Body of pancreas (tissue), 4 donors: ENCODE data around the gene ME3. TPM values are rescaled to one million over a fixed set of nuclear protein-coding genes. Genes with fewer than 3 reads are reported as not detected.

Experiments used
- ATAC-seq: fragments of 150-250 bp; one replicate; pipeline ENCODE4 v1.9.1; 2016
- DNase-seq, 4 donors: peaks; one replicate each; pipeline ENCODE4 v3.0.0-alpha.2; 2019
- H3K27ac ChIP-seq, 4 donors: fragments of 200-600 bp; sonication (generic); 1 replicate in 3 of 4; 2 replicates in 1 of 4; pipeline versions ENCODE4 v1.5.1 to v1.6.1; 2016 to 2019; ENCODE audit warnings: mild to moderate bottlenecking in 1 of 4, mixed read lengths in 1 of 4, moderate library complexity in 1 of 4
- H3K27me3 ChIP-seq, 2 donors: fragments of 200-600 bp; sonication (generic); one replicate each; pipeline ENCODE4 v1.6.0; 2016; ENCODE audit warnings: mild to moderate bottlenecking in 1 of 2
- H3K36me3 ChIP-seq, 2 donors: fragments of 200-600 bp; sonication (generic); replicated peaks in 1 of 2; 2 replicates each; pipeline ENCODE4 v1.5.1; 2016; ENCODE audit warnings: low read depth in 2 of 2; ENCODE audit not compliant: insufficient read depth in 1 of 2
- H3K4me1 ChIP-seq: fragments of 200-600 bp; sonication (generic); one replicate; pipeline ENCODE4 v1.6.0; 2016
- H3K4me3 ChIP-seq, 2 donors: fragments of 200-600 bp; sonication (generic); 1 replicate in 1 of 2; 2 replicates in 1 of 2; pipeline ENCODE4 v1.5.1; 2016 to 2019
- H3K9me3 ChIP-seq, 3 donors: fragments of 200-600 bp; sonication (generic); 1 replicate in 2 of 3; 2 replicates in 1 of 3; pipeline ENCODE4 v1.5.1; 2016
- POLR2A ChIP-seq, 3 donors: fragments of 450-650 bp; IDR thresholded peaks; one replicate each; pipeline ENCODE4 v1.6.1; 2016; ENCODE audit warnings: antibody characterized with exemption in 3 of 3, mild to moderate bottlenecking in 2 of 3
- WGBS, 2 donors: methylation state at CpG; one replicate each; pipeline ENCODE4 v1.1.5; 2017; 5-methylcytosine and 5-hydroxymethylcytosine counted together
- intact Hi-C: fragments of 100-400 bp; cut with DNase I; formaldehyde crosslinking; loops from one replicate; pipeline ENCODE4 v1.15.1; 2023
- total RNA-seq, 2 donors: library from RNA; depleted of rRNA; stranded (reverse); fragments of >200 nt; gene quantifications; one replicate each; pipeline ENCODE4 v1.1.0, GENCODE V29; 2016
- TF ChIP-seq, protein P1 (sequence below), 7 experiments: fragments of 450-650 bp in 4 of 7; fragments of 200-600 bp in 3 of 7; sonication (generic) in 3 of 7; IDR thresholded peaks; one replicate each; pipeline ENCODE4 v1.5.1; 2016 to 2019; ENCODE audit warnings: antibody characterized with exemption in 7 of 7

ME3 gene
- total RNA-seq: 10 to 100 TPM; 20.8 to 54.7 TPM

DNA sequence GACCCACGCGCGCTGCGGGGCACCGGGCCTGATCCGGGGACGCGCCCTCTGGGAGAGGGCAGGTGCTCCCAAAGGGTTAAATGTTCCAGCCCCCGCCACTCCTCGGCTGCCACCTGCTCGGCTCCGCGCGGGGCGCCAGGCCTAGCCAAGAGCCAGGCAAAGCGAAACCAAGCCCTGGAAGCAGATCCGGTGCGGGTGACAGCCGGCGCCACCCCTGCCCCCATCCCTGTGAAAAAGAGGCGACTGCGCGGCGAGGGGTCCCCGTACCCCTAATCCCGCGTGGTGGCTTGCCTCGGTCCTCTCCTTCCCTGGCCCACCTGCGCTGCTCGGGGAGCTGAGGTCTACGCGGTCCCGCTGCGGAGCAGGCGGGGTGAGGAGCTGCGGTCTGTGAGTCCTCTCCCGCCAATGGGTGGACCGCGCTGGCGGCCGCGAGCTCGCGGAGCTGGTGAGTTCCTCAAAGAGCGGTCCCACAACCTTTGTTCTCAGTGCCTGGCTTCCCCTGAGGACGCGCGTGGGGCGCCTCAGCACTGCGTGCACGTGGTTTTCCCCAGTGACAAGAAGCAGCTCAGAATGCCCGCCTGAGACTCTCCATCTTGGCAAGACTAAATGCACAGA is at the start of gene ME3:
Gene ME3, minus strand, starts transcription at position 610 of the 615 bp plus-strand sequence.
- intact Hi-C loops: no loop called here
- peak; percentile 76 to 84 (median 78) for DNase-seq
- Histone ChIP-seq H3K4me1 (peaks cover 47% of the 10 kb centered on the region), H3K27me3 (no peaks in the 10 kb centered on the region), H3K9me3 (no peaks in the 10 kb centered on the region), H3K36me3 (no peaks in the 10 kb centered on the region), H3K27ac (peak within 1 kb of the TSS; percentile 79 to 95 (median 84)), H3K4me3 (peak within 1 kb of the TSS; percentile 21 to 77)
- 0% methylated on average over 14 to 52 of the region's 52 CpGs for WGBS, 2 donors
- ATAC-seq: peak; percentile 90
- TF ChIP-seq, protein P1, sequence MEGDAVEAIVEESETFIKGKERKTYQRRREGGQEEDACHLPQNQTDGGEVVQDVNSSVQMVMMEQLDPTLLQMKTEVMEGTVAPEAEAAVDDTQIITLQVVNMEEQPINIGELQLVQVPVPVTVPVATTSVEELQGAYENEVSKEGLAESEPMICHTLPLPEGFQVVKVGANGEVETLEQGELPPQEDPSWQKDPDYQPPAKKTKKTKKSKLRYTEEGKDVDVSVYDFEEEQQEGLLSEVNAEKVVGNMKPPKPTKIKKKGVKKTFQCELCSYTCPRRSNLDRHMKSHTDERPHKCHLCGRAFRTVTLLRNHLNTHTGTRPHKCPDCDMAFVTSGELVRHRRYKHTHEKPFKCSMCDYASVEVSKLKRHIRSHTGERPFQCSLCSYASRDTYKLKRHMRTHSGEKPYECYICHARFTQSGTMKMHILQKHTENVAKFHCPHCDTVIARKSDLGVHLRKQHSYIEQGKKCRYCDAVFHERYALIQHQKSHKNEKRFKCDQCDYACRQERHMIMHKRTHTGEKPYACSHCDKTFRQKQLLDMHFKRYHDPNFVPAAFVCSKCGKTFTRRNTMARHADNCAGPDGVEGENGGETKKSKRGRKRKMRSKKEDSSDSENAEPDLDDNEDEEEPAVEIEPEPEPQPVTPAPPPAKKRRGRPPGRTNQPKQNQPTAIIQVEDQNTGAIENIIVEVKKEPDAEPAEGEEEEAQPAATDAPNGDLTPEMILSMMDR (IDR thresholded peaks at IDR 0.05): peak in 3 of 7 experiments; percentile 1 to 8 (median 2)
- peak; percentile 39 to 71 (median 62) for TF ChIP-seq POLR2A (IDR thresholded peaks at IDR 0.05)

DNA sequence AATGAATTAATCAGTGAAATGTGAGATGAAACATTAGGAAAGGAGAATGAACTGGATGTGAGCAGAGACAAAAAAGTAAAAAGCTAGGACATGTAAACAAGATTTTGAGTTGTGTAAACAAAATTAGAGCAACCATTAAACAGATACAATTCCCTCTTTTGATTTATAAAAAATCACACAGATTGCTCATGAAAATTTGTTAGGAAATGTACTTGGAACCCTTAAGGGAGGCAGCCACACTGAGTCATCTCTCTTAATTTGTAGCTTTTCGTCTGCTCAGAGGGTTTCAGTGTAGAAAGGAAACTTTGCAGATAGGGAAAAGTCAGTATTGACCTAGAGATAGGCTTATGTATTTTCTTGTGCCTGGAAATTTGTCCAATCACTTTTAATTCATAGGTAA is 49.6 kb upstream of the ME3 start:
- ATAC-seq: no peak
- no peak overlapping the region for H3K27ac ChIP-seq
- TF ChIP-seq POLR2A (IDR thresholded peaks at IDR 0.05): no peak
- TF ChIP-seq, protein P1 (IDR thresholded peaks at IDR 0.05): no peak

DNA sequence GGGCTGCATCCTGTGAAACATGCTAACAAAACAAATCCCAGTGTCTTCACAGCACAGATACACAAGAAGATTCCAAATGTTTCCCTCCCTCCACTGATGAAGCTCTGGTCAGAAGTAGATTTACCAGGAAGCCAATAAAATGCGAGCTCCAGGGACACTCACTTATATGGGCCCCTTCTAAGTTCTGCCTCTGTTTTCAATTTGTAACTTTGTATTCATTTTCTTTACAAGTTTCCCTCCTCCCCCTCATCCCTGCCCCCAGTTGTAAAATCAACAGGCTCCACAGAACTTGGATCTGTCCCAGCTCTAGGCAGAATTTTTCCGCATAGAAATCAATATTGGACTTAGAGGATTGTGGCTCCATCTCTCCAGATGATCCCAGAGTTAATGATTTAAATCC is 48.1 kb upstream of the ME3 start:
- Histone ChIP-seq H3K4me1 (peaks cover 11% of the 10 kb centered on the region), H3K4me3 (no peak overlapping the region), H3K27me3 (no peaks in the 10 kb centered on the region), H3K36me3 (no peaks in the 10 kb centered on the region), H3K9me3 (no peaks in the 10 kb centered on the region), H3K27ac (peak overlapping the region in 1 of 4 donors; percentile 5)
- DNase-seq (no peak), ATAC-seq (no peak)
- intact Hi-C loops: no loop called here
- WGBS, 2 donors: 49 to 51% methylated on average over 2 of the region's 2 CpGs
- TF ChIP-seq, protein P1 (IDR thresholded peaks at IDR 0.05): no peak
- no peak for TF ChIP-seq POLR2A (IDR thresholded peaks at IDR 0.05)

More for the DNA sequence above, 49.6 kb upstream of the ME3 start:
- Histone ChIP-seq H3K36me3 (no peaks in the 10 kb centered on the region), H3K4me1 (peaks cover 11% of the 10 kb centered on the region), H3K27me3 (no peaks in the 10 kb centered on the region), H3K4me3 (no peak overlapping the region), H3K9me3 (no peaks in the 10 kb centered on the region)
- WGBS, 2 donors: 19 to 48% methylated on average over 1 of the region's 1 CpG
- intact Hi-C loops: no loop called here
- no peak for DNase-seq

DNA sequence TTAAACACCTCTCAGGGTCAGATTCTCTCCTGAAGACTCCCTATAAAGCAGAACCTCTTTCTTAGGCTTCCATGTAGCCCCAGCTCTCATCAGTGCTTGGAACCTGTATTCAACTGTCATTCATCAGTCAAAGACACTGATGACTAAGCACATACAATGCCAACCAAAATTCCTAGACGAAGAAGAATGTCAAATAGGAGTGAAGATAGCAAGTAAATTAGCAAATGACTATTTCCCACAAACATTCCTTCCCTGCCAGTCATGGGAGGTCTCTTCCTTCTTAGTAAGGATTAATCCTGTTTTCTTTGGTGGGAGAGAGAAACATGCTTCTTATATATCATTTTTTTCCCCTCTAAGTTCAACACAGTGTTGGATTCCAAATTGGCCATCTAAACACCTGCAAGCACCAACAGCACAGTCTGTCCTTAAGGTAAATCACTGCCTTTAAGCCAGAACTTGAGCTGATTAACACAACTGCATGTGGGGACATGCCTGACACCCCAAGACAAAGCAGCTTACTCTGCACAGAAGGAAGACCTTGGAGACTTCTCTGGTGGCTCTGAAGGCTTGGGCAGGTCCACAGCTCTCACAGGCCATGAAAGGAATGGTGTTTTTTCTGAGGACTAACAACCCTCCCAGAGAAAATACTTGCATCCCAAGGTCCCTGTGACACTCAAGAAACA is 47.5 kb upstream of the ME3 start:
- DNase-seq: no peak
- ATAC-seq: no peak
- WGBS, 2 donors: 17 to 30% methylated on average over 1 of the region's 1 CpG
- TF ChIP-seq, protein P1 (IDR thresholded peaks at IDR 0.05): no peak
- no peak for TF ChIP-seq POLR2A (IDR thresholded peaks at IDR 0.05)
- no peaks in the 10 kb centered on the region for H3K36me3 ChIP-seq
- H3K27me3 ChIP-seq: no peaks in the 10 kb centered on the region
- no peak overlapping the region for H3K27ac ChIP-seq
- no peaks in the 10 kb centered on the region for H3K9me3 ChIP-seq
- no peak overlapping the region for H3K4me3 ChIP-seq
- H3K4me1 ChIP-seq: peaks cover 11% of the 10 kb centered on the region
- intact Hi-C loops: no loop called here
